ENCODE data around the gene DMD. TPM values are rescaled to one million over a fixed set of nuclear protein-coding genes. Genes with fewer than 3 reads are reported as not detected.

DMD gene
- total RNA-seq, 1 donor from 2014 or later: 5.0 TPM

- Mint-ChIP-seq H3K27ac (no peak overlapping the region), H3K27me3 (no peaks in the 10 kb centered on the region), H3K4me3 (no peak overlapping the region), H3K9me3 (no peaks in the 10 kb centered on the region), H3K36me3 (ENCODE audit: low read depth) (no peaks in the 10 kb centered on the region), H3K4me1 (no peaks in the 10 kb centered on the region)
- intact Hi-C loops (cut with micrococcal nuclease): no loop called here
- DNase-seq: no peak
Measured at GRCh38 chrX:31200430-31200829, 2010.9 kb downstream of the DMD start.

GRCh38 chrX:31199840-31200114, 2011.6 kb downstream of the DMD start:
- Mint-ChIP-seq H3K27me3 (no peaks in the 10 kb centered on the region), H3K4me1 (no peaks in the 10 kb centered on the region), H3K27ac (no peak overlapping the region), H3K4me3 (no peak overlapping the region), H3K9me3 (no peaks in the 10 kb centered on the region), H3K36me3 (ENCODE audit: low read depth) (no peaks in the 10 kb centered on the region)
- no peak for DNase-seq
- intact Hi-C loops (cut with micrococcal nuclease): no loop called here

- Mint-ChIP-seq H3K4me1 (no peaks in the 10 kb centered on the region), H3K27me3 (no peaks in the 10 kb centered on the region), H3K4me3 (no peak overlapping the region), H3K9me3 (no peaks in the 10 kb centered on the region), H3K27ac (no peak overlapping the region), H3K36me3 (ENCODE audit: low read depth) (no peaks in the 10 kb centered on the region)
- DNase-seq: no peak
- intact Hi-C loops (cut with micrococcal nuclease): no loop called here
Measured at GRCh38 chrX:31199056-31199839, 2012.1 kb downstream of the DMD start.

GRCh38 chrX:31190221-31190975, 2021.0 kb downstream of the DMD start:
- Mint-ChIP-seq H3K36me3 (ENCODE audit: low read depth) (no peaks in the 10 kb centered on the region), H3K27me3 (peaks cover 3% of the 10 kb centered on the region), H3K27ac (no peak overlapping the region), H3K4me3 (no peak overlapping the region), H3K9me3 (no peaks in the 10 kb centered on the region), H3K4me1 (no peaks in the 10 kb centered on the region)
- DNase-seq: no peak
- intact Hi-C loops (cut with micrococcal nuclease): no loop called here

- intact Hi-C loops (cut with micrococcal nuclease): no loop called here
- H3K4me3 Mint-ChIP-seq: no peak overlapping the region
- no peak for DNase-seq
- no peaks in the 10 kb centered on the region for H3K4me1 Mint-ChIP-seq
- H3K27ac Mint-ChIP-seq: no peak overlapping the region
- peaks cover 3% of the 10 kb centered on the region for H3K27me3 Mint-ChIP-seq
- H3K36me3 Mint-ChIP-seq (ENCODE audit: low read depth): no peaks in the 10 kb centered on the region
- H3K9me3 Mint-ChIP-seq: no peaks in the 10 kb centered on the region
Measured at GRCh38 chrX:31186693-31187338, 2024.5 kb downstream of the DMD start.

GRCh38 chrX:31185884-31186283, 2025.5 kb downstream of the DMD start:
- peaks cover 3% of the 10 kb centered on the region for H3K27me3 Mint-ChIP-seq
- H3K27ac Mint-ChIP-seq: no peak overlapping the region
- peaks cover 2% of the 10 kb centered on the region for H3K4me1 Mint-ChIP-seq
- H3K36me3 Mint-ChIP-seq (ENCODE audit: low read depth): no peaks in the 10 kb centered on the region
- no peak for DNase-seq
- H3K4me3 Mint-ChIP-seq: no peak overlapping the region
- no peaks in the 10 kb centered on the region for H3K9me3 Mint-ChIP-seq
- intact Hi-C loops (cut with micrococcal nuclease): no loop called here

- intact Hi-C loops (cut with micrococcal nuclease): no loop called here
- H3K4me3 Mint-ChIP-seq: no peak overlapping the region
- no peak overlapping the region for H3K27ac Mint-ChIP-seq
- no peak for DNase-seq
- no peaks in the 10 kb centered on the region for H3K27me3 Mint-ChIP-seq
- H3K9me3 Mint-ChIP-seq: no peaks in the 10 kb centered on the region
- peaks cover 4% of the 10 kb centered on the region for H3K4me1 Mint-ChIP-seq
- no peaks in the 10 kb centered on the region for H3K36me3 Mint-ChIP-seq (ENCODE audit: low read depth)
Measured at GRCh38 chrX:31181377-31182000, 2029.9 kb downstream of the DMD start.

- Mint-ChIP-seq H3K4me1 (peaks cover 4% of the 10 kb centered on the region), H3K9me3 (no peaks in the 10 kb centered on the region), H3K4me3 (no peak overlapping the region), H3K27ac (no peak overlapping the region), H3K36me3 (ENCODE audit: low read depth) (no peaks in the 10 kb centered on the region), H3K27me3 (no peaks in the 10 kb centered on the region)
- DNase-seq: no peak
- intact Hi-C loops (cut with micrococcal nuclease): no loop called here
Measured at GRCh38 chrX:31179203-31179602, 2032.1 kb downstream of the DMD start.

- H3K9me3 Mint-ChIP-seq: no peaks in the 10 kb centered on the region
- no peaks in the 10 kb centered on the region for H3K36me3 Mint-ChIP-seq (ENCODE audit: low read depth)
- H3K4me1 Mint-ChIP-seq: peaks cover 4% of the 10 kb centered on the region
- H3K27me3 Mint-ChIP-seq: no peaks in the 10 kb centered on the region
- no peak for DNase-seq
- H3K4me3 Mint-ChIP-seq: no peak overlapping the region
- intact Hi-C loops (cut with micrococcal nuclease): no loop called here
- no peak overlapping the region for H3K27ac Mint-ChIP-seq
Measured at GRCh38 chrX:31178769-31179125, 2032.6 kb downstream of the DMD start.

- no peaks in the 10 kb centered on the region for H3K36me3 Mint-ChIP-seq (ENCODE audit: low read depth)
- H3K27me3 Mint-ChIP-seq: no peaks in the 10 kb centered on the region
- no peak overlapping the region for H3K27ac Mint-ChIP-seq
- H3K9me3 Mint-ChIP-seq: no peaks in the 10 kb centered on the region
- DNase-seq: no peak
- peaks cover 4% of the 10 kb centered on the region for H3K4me1 Mint-ChIP-seq
- H3K4me3 Mint-ChIP-seq: no peak overlapping the region
- intact Hi-C loops (cut with micrococcal nuclease): no loop called here
Measured at GRCh38 chrX:31178064-31178768, 2033.1 kb downstream of the DMD start.

GRCh38 chrX:31170792-31171191, 2040.6 kb downstream of the DMD start:
- H3K9me3 Mint-ChIP-seq: peaks cover 5% of the 10 kb centered on the region
- H3K27ac Mint-ChIP-seq: no peak overlapping the region
- no peak overlapping the region for H3K4me3 Mint-ChIP-seq
- peaks cover 3% of the 10 kb centered on the region for H3K27me3 Mint-ChIP-seq
- no peak for DNase-seq
- H3K36me3 Mint-ChIP-seq (ENCODE audit: low read depth): no peaks in the 10 kb centered on the region
- no peaks in the 10 kb centered on the region for H3K4me1 Mint-ChIP-seq
- intact Hi-C loops (cut with micrococcal nuclease): no loop called here

GRCh38 chrX:31168551-31168950, 2042.8 kb downstream of the DMD start:
- peaks cover 5% of the 10 kb centered on the region for H3K9me3 Mint-ChIP-seq
- H3K27ac Mint-ChIP-seq: no peak overlapping the region
- no peak overlapping the region for H3K4me3 Mint-ChIP-seq
- intact Hi-C loops (cut with micrococcal nuclease): no loop called here
- peaks cover 3% of the 10 kb centered on the region for H3K27me3 Mint-ChIP-seq
- no peaks in the 10 kb centered on the region for H3K4me1 Mint-ChIP-seq
- no peaks in the 10 kb centered on the region for H3K36me3 Mint-ChIP-seq (ENCODE audit: low read depth)
- DNase-seq: no peak

GRCh38 chrX:31166832-31167231, 2044.5 kb downstream of the DMD start:
- no peaks in the 10 kb centered on the region for H3K4me1 Mint-ChIP-seq
- H3K27ac Mint-ChIP-seq: no peak overlapping the region
- peaks cover 6% of the 10 kb centered on the region for H3K27me3 Mint-ChIP-seq
- H3K9me3 Mint-ChIP-seq: peaks cover 10% of the 10 kb centered on the region
- no peak for DNase-seq
- no peaks in the 10 kb centered on the region for H3K36me3 Mint-ChIP-seq (ENCODE audit: low read depth)
- no peak overlapping the region for H3K4me3 Mint-ChIP-seq
- intact Hi-C loops (cut with micrococcal nuclease): no loop called here

GRCh38 chrX:31166416-31166815, 2044.9 kb downstream of the DMD start:
- Mint-ChIP-seq H3K9me3 (peaks cover 10% of the 10 kb centered on the region), H3K27me3 (peaks cover 7% of the 10 kb centered on the region), H3K27ac (no peak overlapping the region), H3K4me3 (no peak overlapping the region), H3K4me1 (no peaks in the 10 kb centered on the region), H3K36me3 (ENCODE audit: low read depth) (no peaks in the 10 kb centered on the region)
- DNase-seq: no peak
- intact Hi-C loops (cut with micrococcal nuclease): no loop called here
